HCT116 (cell line): ENCODE results near the gene SLC9A9. TPM values are rescaled to one million over a fixed set of nuclear protein-coding genes. Genes with fewer than 3 reads are reported as not detected.

Experiments
- ATAC-seq: fragments of 200-7000 bp; cut with Tn5 transposase; 2 replicates; pipeline ENCODE4 v1.9.1; 2020; ENCODE audit warnings: mild to moderate bottlenecking, moderate library complexity
- BruUV-seq: library from RNA; stranded (reverse); fragments of 400-500 nt; replicated peaks from 2 replicates; lab custom pipeline; 2021; lab: Mats Ljungman, UMichigan
- CTCF ChIA-PET: fragments of 300-600 bp; sonication (Branson Sonifier 250); formaldehyde crosslinking; loops from one replicate; lab custom pipeline; 2021; ENCODE audit warnings: antibody characterized with exemption; lab: Charles Lee
- POLR2A ChIA-PET: fragments of 300-600, 350-600 bp; sonication (Branson Sonifier 250); formaldehyde crosslinking; loops from one replicate; lab custom pipeline; 2021; ENCODE audit warnings: antibody characterized with exemption; lab: Charles Lee
- RAD21 ChIA-PET, 2 experiments: fragments of 300-600 bp; sonication (Branson Sonifier 250); formaldehyde crosslinking; loops; one replicate each; lab custom pipeline; 2023; ENCODE audit warnings: low total read pairs in 2 of 2; ENCODE audit not compliant: uncharacterized antibody in 2 of 2, unreplicated experiment in 2 of 2, low non-redundant PET in 1 of 2; lab: Charles Lee
- DNase-seq: peaks from one replicate; pipeline ENCODE4 v3.0.0-alpha.2; 2010; ENCODE audit warnings: low read depth, low spot score
- H2AFZ ChIP-seq: fragments of 200-600 bp; shearing (Covaris generic), sonication (generic); 2 replicates; pipeline ENCODE4 v1.6.1; 2017; ENCODE audit warnings: low read depth, mixed run types, mixed read lengths, antibody characterized with exemption, low read length; ENCODE audit not compliant: poor library complexity, severe bottlenecking
- H3K27ac ChIP-seq: 2 replicates; pipeline ENCODE4 v1.5.1; 2012; ENCODE audit warnings: low read depth, low read length
- H3K27me3 ChIP-seq: fragments of 200-600 bp; sonication (generic); 2 replicates; pipeline ENCODE4 v1.6.1; 2016; ENCODE audit warnings: mixed run types, low read length, mixed read lengths; ENCODE audit not compliant: insufficient read depth
- H3K36me3 ChIP-seq, 2 experiments: fragments of 200-500 bp in 1 of 2; fragments of 200-600 bp in 1 of 2; sonication (Bioruptor generic) in 1 of 2; sonication (generic) in 1 of 2; 2 replicates each; pipeline versions ENCODE4 v1.5.1 to v1.6.1; 2014 to 2016; ENCODE audit warnings: low read length in 2 of 2, inconsistent platforms in 1 of 2, mixed read lengths in 1 of 2, mixed run types in 1 of 2; ENCODE audit not compliant: insufficient read depth in 2 of 2, control insufficient read depth in 1 of 2
- H3K4me1 ChIP-seq, 2 experiments: fragments of 200-600 bp in 1 of 2; sonication (generic) in 1 of 2; 2 replicates each; pipeline versions ENCODE4 v1.5.1 to v1.6.1; 2012 to 2017; ENCODE audit warnings: low read length in 2 of 2, inconsistent platforms in 1 of 2, mild to moderate bottlenecking in 1 of 2, mixed read lengths in 1 of 2, mixed run types in 1 of 2, moderate library complexity in 1 of 2; ENCODE audit not compliant: insufficient read depth in 2 of 2, control insufficient read depth in 1 of 2
- H3K4me2 ChIP-seq: fragments of 200-600 bp; sonication (generic); 2 replicates; pipeline ENCODE4 v1.6.1; 2017; ENCODE audit warnings: mixed run types, low read length, mixed read lengths
- H3K4me3 ChIP-seq, 2 experiments: fragments of 200-600 bp in 1 of 2; sonication (generic) in 1 of 2; replicated peaks in 1 of 2; 2 replicates each; pipeline ENCODE4 v1.5.1; 2011 to 2016; ENCODE audit warnings: low read length in 2 of 2, control low read depth in 1 of 2, low read depth in 1 of 2, mild to moderate bottlenecking in 1 of 2, mixed read lengths in 1 of 2, mixed run types in 1 of 2
- H3K79me2 ChIP-seq: fragments of 200-600 bp; sonication (generic); 2 replicates; pipeline ENCODE4 v1.6.1; 2017; ENCODE audit warnings: mild to moderate bottlenecking, mixed run types, low read length, moderate library complexity, mixed read lengths; ENCODE audit not compliant: insufficient read depth
- H3K9ac ChIP-seq: fragments of 200-600 bp; sonication (generic); 2 replicates; pipeline ENCODE4 v1.6.1; 2016; ENCODE audit warnings: low read length, mixed read lengths
- H3K9me2 ChIP-seq: fragments of 200-600 bp; sonication (generic), shearing (Covaris generic); 2 replicates; pipeline ENCODE4 v1.6.1; 2017; ENCODE audit warnings: mixed run types, mild to moderate bottlenecking, moderate library complexity; ENCODE audit not compliant: insufficient read depth
- H3K9me3 ChIP-seq, 2 experiments: fragments of 200-500 bp in 1 of 2; fragments of 200-600 bp in 1 of 2; sonication (Bioruptor generic) in 1 of 2; sonication (generic) in 1 of 2; 2 replicates each; pipeline ENCODE4 v1.6.1; 2014 to 2017; ENCODE audit warnings: low read length in 2 of 2, mixed read lengths in 2 of 2, inconsistent platforms in 1 of 2, low read depth in 1 of 2, mild to moderate bottlenecking in 1 of 2, mixed run types in 1 of 2, moderate library complexity in 1 of 2; ENCODE audit not compliant: control insufficient read depth in 1 of 2, insufficient read depth in 1 of 2
- H4K20me1 ChIP-seq: fragments of 200-600 bp; sonication (generic), shearing (Covaris generic); 2 replicates; pipeline ENCODE4 v1.6.1; 2017; ENCODE audit warnings: mixed run types, mild to moderate bottlenecking, moderate library complexity; ENCODE audit not compliant: insufficient read depth
- CTCF ChIP-seq, 3 experiments: fragments of 200-600 bp in 1 of 3; sonication (generic) in 1 of 3; IDR thresholded peaks in 2 of 3; conservative IDR thresholded peaks in 1 of 3; 2 replicates each; pipeline ENCODE4 v1.5.1; 2012 to 2017; ENCODE audit warnings: low read depth in 2 of 3, low read length in 2 of 3, antibody characterized with exemption in 1 of 3, borderline replicate concordance in 1 of 3, control low read depth in 1 of 3, mild to moderate bottlenecking in 1 of 3, mixed read lengths in 1 of 3, mixed run types in 1 of 3, moderate library complexity in 1 of 3; ENCODE audit not compliant: insufficient read depth in 1 of 3
- EGR1 ChIP-seq: IDR thresholded peaks from 2 replicates; pipeline ENCODE4 v1.6.1; 2012; ENCODE audit warnings: low read depth
- ELF1 ChIP-seq: IDR thresholded peaks from 2 replicates; pipeline ENCODE4 v1.6.1; 2012; ENCODE audit warnings: low read depth, borderline replicate concordance
- EZH2 ChIP-seq: fragments of 200-600 bp; sonication (generic); IDR thresholded peaks from 2 replicates; pipeline ENCODE4 v1.6.1; 2017; ENCODE audit warnings: antibody characterized with exemption, mixed run types
- SIN3A ChIP-seq: IDR thresholded peaks from 2 replicates; pipeline ENCODE4 v1.6.1; 2012; ENCODE audit warnings: low read depth
- intact Hi-C: fragments of 100-400 bp; cut with micrococcal nuclease; formaldehyde crosslinking; loops from 2 replicates; pipeline ENCODE4 v1.10.0; 2022
- total RNA-seq: library from RNA; stranded (reverse); gene quantifications from one replicate; pipeline ENCODE4 v1.2.1, GENCODE V29; 2021; ENCODE audit not compliant: unreplicated experiment

SLC9A9 gene
- total RNA-seq, 1 experiment from 2014 or later = 0.20 TPM

GRCh38 chr3:143565951-143566350 is 282.3 kb downstream of the SLC9A9 start:
- H3K27me3 ChIP-seq = peaks cover 6% of the 10 kb centered on the region; the same call in 1 of the 2 replicates
- H3K27ac ChIP-seq = no peak overlapping the region
- no peaks in the 10 kb centered on the region for H3K36me3 ChIP-seq
- no peak overlapping the region for H3K4me2 ChIP-seq
- H3K4me3 ChIP-seq = no peak overlapping the region
- H3K4me1 ChIP-seq = no peaks in the 10 kb centered on the region
- TF ChIP-seq ELF1 (no peak), CTCF (IDR thresholded peaks at IDR 0.05 in 2 of 3, conservative IDR thresholded peaks at IDR 0.05 in 1 of 3; ENCODE audit: borderline replicate concordance in 1 of 3, insufficient read depth in 1 of 3, low read depth in 2 of 3, low read length in 2 of 3) (no peak), SIN3A (no peak), EZH2 (no peak)
- no peak overlapping the region for H3K9ac ChIP-seq
- no peak for DNase-seq
- no peak overlapping the region for H2AFZ ChIP-seq
- no TSS peak for BruUV-seq
- no peaks in the 10 kb centered on the region for H3K9me2 ChIP-seq
- ChIA-PET CTCF (no interaction called here), POLR2A (no interaction called here), RAD21 (no interaction called here)
- H3K9me3 ChIP-seq = no peaks in the 10 kb centered on the region
- intact Hi-C loops = no loop called here
- ATAC-seq = no peak
- no peaks in the 10 kb centered on the region for H4K20me1 ChIP-seq
- no peaks in the 10 kb centered on the region for H3K79me2 ChIP-seq

GRCh38 chr3:143563786-143564185 is 284.5 kb downstream of the SLC9A9 start:
- H4K20me1 ChIP-seq = no peaks in the 10 kb centered on the region
- no TSS peak for BruUV-seq
- no peak overlapping the region for H3K4me3 ChIP-seq
- intact Hi-C loops = no loop called here
- H3K9ac ChIP-seq = no peak overlapping the region
- H2AFZ ChIP-seq = no peak overlapping the region
- ATAC-seq (no peak), DNase-seq (no peak)
- CTCF ChIA-PET = no interaction called here
- H3K9me3 ChIP-seq = no peaks in the 10 kb centered on the region
- no peaks in the 10 kb centered on the region for H3K9me2 ChIP-seq
- H3K36me3 ChIP-seq = no peaks in the 10 kb centered on the region
- POLR2A ChIA-PET = no interaction called here
- no peak overlapping the region for H3K4me2 ChIP-seq
- RAD21 ChIA-PET = no interaction called here
- H3K27me3 ChIP-seq = peaks cover 6% of the 10 kb centered on the region; the same call in 1 of the 2 replicates
- no peaks in the 10 kb centered on the region for H3K79me2 ChIP-seq
- no peak overlapping the region for H3K27ac ChIP-seq
- H3K4me1 ChIP-seq = no peaks in the 10 kb centered on the region
- TF ChIP-seq ELF1 (no peak), EGR1 (no peak)
